Ureter (tissue), 1 donor: ENCODE results near the gene ANKRD11. TPM values are rescaled to one million over a fixed set of nuclear protein-coding genes. Genes with fewer than 3 reads are reported as not detected.
A peak's percentile ranks its signal among the peaks of the same experiment; 100 is the strongest.
"Not testable (repeated sequence)": the region's sequence is repeated elsewhere in the genome, so short reads cannot be mapped to it uniquely, and the experiment has no call there.

Experiments
- DNase-seq: peaks from one replicate; pipeline ENCODE4 v3.0.0-alpha.2; 2020; ENCODE audit warnings: low spot score
- total RNA-seq: library from RNA; stranded (reverse); gene quantifications from one replicate; pipeline ENCODE4 v1.2.4, GENCODE V29; 2023
- donor health status: DM: yes; HTN: yes; CAD: no.

Gene ANKRD11
- total RNA-seq, 1 donor from 2014 or later = 258 TPM

DNA sequence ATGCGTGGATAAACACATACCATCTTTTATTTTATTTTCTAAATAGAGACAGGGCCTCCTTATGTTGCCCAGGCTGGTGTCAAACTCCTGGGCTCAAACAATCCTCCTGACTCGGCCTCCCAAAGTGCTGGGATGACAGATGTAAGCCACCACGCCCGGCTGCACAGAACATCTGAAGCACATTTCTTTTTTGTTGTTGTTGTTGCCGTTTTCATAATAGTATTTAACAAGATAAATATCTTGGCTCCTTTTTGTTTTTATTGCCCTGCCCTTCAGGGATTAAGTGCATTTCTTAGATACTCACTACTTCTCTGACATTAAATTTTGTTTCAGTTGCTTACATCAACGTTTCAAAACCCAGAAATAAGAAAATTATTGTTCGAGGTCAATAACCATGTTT is 37.4 kb downstream of the ANKRD11 start:
- DNase-seq = no peak

DNA sequence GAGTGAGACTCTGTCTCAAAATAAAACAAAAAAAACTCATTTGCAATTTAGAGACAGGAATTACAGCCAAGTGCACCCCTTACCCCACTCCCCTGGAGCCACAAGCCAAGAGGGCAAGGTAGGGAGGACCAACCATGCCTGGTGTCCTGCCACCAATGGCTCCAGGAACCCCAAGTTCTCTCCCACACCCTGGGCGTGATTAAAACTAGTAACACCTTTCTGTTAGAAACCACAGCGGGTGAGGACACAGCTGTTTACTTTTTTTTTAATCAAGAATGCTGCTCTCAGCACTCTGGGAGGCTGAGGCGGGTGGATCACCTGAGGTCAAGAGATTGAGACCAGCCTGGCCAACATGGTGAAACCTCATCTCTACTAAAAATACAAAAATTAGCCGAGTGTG is 38.1 kb downstream of the ANKRD11 start:
- no peak for DNase-seq

GRCh38 chr16:89450537-89450936 is 39.8 kb downstream of the ANKRD11 start:
- no peak for DNase-seq

GRCh38 chr16:89449726-89450335 is 40.5 kb downstream of the ANKRD11 start:
- no peak for DNase-seq

DNA sequence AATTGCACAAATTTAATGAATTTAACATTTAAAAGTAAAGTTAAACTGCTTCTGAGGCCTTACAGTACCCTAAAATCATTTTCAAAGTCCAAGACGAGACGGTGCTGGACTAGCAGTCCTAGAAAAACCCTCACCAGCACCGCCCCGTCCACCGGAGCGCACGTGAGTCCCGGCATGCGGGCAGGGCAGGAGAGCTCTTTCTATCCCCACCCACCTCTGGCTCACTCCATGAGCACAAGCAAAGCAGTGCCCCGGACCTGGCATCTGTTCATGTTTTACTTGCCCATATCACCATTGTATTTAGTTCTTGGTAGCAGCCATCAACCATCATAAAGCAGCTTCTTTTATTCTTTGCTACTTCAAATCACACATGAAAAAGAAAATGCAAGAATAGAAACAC is 41.7 kb downstream of the ANKRD11 start:
- DNase-seq = no peak

DNA sequence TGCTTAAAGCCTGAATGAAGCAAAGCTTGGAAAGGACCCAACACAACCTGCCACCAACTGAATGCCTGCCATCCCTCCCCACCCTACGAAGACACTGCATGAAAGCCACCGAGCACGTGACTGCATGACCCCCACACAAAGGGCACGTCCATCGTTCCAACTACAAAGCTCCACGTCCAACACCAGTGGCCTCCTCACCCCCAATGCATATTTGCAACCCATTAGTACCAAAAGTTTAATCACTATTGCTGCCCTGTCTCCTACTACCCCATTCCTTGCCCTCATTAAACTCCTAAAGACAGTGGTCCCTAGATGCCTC is 43.4 kb downstream of the ANKRD11 start:
- no peak for DNase-seq

- no peak for DNase-seq
These were observed 44.0 kb downstream of the ANKRD11 start for GRCh38 chr16:89446136-89446974.

GRCh38 chr16:89445166-89445565 is 45.2 kb downstream of the ANKRD11 start:
- DNase-seq = no peak

GRCh38 chr16:89444728-89445127 is 45.6 kb downstream of the ANKRD11 start:
- no peak for DNase-seq

DNA sequence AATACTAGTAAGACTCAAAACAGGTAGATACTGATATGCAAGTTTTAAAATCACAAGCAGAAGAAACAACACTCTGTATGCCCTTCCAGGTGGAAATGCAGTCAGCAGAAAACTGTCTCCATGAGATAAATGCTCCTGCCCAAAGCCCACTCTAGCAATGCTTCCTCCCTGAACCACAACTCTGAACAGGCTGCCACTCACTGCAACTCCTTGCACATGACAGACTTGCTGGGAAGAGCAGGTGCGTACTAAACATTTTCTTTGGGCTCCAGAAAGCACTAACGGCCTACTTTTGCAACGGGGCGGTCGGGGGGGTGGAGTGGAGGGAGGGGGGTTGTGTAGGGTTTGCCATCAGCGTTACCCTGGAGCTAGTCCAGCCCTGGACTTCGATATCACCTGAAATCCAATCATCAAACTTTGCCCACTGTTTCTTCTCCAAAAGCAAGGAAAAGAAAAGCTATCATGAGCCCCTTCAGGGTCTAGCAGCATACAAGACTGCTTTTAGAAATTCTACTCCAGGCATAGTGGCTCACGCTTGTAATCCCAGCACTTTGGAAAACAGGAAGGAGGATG is 46.1 kb downstream of the ANKRD11 start:
- DNase-seq = no peak

DNA sequence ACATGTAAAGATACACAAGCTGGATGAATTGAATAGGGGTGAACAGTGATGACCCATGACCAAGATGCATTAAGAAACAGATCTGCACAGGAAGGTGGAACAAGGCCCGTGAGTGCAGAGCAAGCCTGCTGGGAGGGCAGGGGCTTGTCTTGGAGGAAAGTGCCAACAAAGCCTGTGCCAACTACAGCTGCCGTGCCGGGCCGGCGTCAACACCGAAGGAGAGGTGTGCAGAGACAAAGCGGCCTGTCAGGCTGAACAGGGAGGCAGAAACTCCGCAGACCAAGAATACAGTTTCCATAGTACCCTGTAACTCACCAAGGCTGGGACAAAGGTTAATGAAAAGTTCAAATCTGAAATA is 46.7 kb downstream of the ANKRD11 start:
- DNase-seq = peak; percentile 54

DNA sequence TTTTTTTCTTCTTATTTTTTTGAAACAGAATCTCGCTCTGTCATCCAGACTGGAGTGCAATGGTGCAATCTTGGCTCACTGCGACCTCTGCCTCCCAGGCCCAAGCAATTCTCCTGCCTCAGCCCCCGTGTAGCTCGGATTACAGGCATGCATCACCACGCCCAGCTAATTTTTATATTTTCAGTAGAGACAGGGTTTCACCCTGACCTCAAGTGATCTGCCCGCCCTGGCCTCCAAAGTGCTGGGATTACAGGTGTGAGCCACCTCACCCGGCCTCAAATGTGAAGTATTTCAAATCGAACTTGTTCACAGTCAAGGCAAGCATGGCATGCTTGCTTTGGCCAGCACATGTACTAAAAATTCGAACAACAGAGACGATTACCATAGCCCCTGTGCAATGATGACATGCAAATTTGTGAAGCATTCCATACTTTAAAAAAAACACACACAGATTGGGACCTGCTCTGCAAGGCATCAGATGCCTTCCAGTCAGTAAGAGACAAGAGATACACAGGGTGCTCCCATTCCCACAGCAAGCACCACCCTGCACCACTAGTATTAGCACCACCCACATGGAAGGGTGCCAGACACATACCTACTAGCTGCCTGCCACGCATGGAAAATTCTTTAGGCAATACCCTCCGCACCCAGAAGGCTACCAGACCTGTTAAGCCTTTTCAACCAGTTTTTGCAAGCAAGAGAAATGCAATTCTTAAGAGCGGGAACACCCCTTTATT is 47.2 kb downstream of the ANKRD11 start:
- DNase-seq = peak; percentile 84

DNA sequence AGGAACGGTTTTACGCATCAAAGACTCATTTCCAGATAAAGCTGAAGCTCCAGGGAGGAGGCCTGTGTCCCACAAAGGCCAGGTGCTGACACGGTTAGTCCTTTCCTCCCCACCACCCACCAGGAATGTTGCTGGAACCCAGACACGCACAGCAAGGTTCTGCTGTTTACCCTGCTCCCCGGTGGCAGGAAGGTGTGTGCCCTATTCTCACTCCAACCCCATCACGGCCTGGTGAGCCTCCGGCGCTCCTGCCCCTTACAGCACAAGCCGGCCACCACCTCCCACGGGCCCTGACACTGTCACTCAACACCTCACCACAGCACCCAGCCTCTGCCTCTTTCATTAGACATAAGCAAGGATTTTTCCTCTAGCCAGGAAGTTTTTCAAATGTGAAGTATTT is 47.8 kb downstream of the ANKRD11 start:
- DNase-seq = no peak

- DNase-seq = no peak
These were observed 50.7 kb downstream of the ANKRD11 start for GRCh38 chr16:89439659-89440058.

GRCh38 chr16:89437991-89438390 is 52.4 kb downstream of the ANKRD11 start:
- DNase-seq = no peak

- DNase-seq = no peak
These were observed 52.9 kb downstream of the ANKRD11 start for GRCh38 chr16:89437251-89437987.

DNA sequence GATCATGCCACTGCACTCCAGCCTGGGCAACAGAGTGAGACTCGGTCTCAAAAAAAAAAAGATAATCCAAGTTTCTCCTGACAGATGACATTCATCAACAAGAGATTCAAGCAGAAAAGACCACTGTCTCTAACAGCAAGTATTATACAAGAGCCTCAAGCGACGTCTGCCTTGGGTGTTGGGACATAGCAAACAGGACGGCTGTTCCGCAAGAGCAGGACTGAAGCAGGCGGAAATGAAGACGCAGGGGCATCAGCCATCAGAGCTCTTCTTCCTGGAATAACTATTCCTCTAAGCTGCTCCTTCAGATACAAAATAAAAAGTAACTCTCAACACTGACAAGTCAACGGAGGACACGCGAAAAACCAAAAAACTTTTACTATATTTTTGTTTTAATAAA is 54.0 kb downstream of the ANKRD11 start:
- no peak for DNase-seq

DNA sequence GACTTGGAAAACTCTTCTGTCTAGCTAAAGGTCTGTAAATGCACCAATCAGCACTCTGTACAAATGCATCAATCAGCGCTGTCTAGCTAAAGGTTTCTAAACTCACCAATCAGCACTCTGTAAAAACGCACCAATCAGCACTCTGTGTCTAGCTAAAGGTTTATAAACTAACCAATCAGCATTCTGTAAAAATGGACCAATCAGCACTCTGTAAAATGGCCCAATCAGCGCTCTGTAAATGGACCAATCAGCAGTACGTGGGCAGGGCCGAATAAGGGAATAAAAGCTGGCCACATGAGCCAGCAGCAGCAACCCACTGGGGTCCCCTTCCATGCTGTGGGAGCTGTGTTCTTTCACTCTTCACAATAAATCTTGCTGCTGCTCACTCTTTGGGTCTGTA is 55.3 kb downstream of the ANKRD11 start:
- DNase-seq = not testable (repeated sequence)

- DNase-seq = no peak
These were observed 55.9 kb downstream of the ANKRD11 start for GRCh38 chr16:89434490-89434889.

GRCh38 chr16:89433363-89433984 is 56.9 kb downstream of the ANKRD11 start:
- not testable (repeated sequence) for DNase-seq

DNA sequence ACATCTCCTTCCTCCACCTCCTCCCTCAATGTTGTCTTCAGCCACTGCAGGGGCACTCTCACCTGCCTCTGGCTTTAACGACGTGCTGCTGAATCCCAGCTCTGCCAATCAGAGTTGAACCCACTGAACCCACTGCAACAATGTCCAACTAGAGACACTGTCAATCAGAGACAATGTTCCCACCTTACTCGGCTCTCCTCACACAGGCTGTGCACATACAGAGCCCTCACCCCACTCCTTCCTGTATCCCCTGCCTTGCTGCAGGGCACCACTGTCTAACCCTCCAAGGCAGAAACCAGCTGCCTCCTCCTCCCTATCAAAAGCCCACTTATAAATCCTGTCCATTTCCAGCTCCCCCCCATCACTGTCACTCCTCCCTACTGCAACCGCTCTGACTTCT is 58.7 kb downstream of the ANKRD11 start:
- DNase-seq = no peak
